Hepatocyte (in vitro differentiated cells): ENCODE measurements around the gene ARFGAP1.

Experiments
- CTCF ChIP-seq: fragments of 200-600 bp; sonication (generic); IDR thresholded peaks from 2 replicates; pipeline ENCODE4 v1.5.1; 2016; ENCODE audit warnings: antibody characterized with exemption, mild to moderate bottlenecking; ENCODE audit not compliant: poor library complexity
- EZH2 ChIP-seq: fragments of 200-600 bp; sonication (generic); IDR thresholded peaks from 2 replicates; pipeline ENCODE4 v1.6.1; 2016; ENCODE audit warnings: antibody characterized with exemption, mild to moderate bottlenecking, borderline replicate concordance
- EZH2phosphoT487 ChIP-seq: fragments of 200-600 bp; sonication (generic); IDR thresholded peaks from one replicate; pipeline ENCODE4 v1.6.1; 2018; ENCODE audit warnings: antibody characterized with exemption, mild to moderate bottlenecking, low read depth, moderate library complexity; ENCODE audit not compliant: unreplicated experiment, severe bottlenecking

DNA sequence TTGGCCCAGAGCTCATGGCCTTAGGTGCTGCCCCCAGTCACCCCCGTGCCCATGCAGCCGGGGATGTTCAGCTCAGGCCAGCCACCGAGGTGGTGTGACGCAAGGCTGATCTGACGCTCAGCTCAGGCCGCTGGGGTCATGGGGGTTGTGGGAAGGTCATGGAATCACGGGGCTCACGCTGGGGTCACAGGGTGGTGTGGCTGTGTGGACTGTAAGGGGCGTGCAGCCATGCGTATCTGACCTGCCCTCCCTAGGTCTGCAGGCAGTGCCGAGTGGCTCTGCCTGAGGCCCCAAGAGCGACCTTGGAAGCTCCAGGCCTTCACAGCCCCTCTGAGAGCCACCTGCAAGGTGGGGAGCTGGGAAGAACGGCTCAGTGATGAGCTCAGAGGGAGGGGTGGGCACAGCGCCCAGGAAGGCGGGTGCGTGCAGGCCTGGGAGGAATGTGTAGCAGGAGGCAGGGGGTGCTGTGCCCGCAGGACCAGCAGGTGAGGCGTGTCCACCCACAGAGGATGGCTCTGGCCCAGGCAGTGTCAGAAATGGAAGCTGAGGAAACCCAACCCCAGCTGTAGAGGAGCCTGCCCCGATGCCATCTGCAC lies 60.7 kb downstream of the ARFGAP1 start:
- TF ChIP-seq EZH2phosphoT487 (no peak), CTCF (no peak), EZH2 (no peak)
